HL-60 (cell line): ENCODE data around the gene SOX1.

Source experiments
- DNase-seq, 2 experiments: peaks; one replicate each; pipeline ENCODE4 v3.0.0-alpha.2; 2010 to 2020; ENCODE audit warnings: low read depth in 1 of 2, low spot score in 1 of 2
- H3K27ac ChIP-seq: fragments of 250-450 bp; sonication (Bioruptor Pico); replicated peaks from 2 replicates; pipeline ENCODE4 v1.5.1; 2020; ENCODE audit warnings: mild to moderate bottlenecking, moderate library complexity
- H3K27me3 ChIP-seq: fragments of 250-450 bp; sonication (Bioruptor Pico); 2 replicates; pipeline ENCODE4 v1.5.1; 2021; ENCODE audit warnings: mild to moderate bottlenecking, moderate library complexity; ENCODE audit not compliant: insufficient read depth, poor library complexity, severe bottlenecking
- H3K4me3 ChIP-seq: replicated peaks from 2 replicates; pipeline ENCODE4 v1.5.1; 2011; ENCODE audit warnings: mild to moderate bottlenecking, control low read depth, low read length; ENCODE audit not compliant: insufficient read depth
- CTCF ChIP-seq: IDR thresholded peaks from one replicate; pipeline ENCODE4 v1.5.1; 2011; ENCODE audit warnings: low read length, control low read depth, inconsistent platforms; ENCODE audit not compliant: insufficient read depth
- GABPA ChIP-seq: IDR thresholded peaks from 2 replicates; pipeline ENCODE4 v1.6.1; 2012; ENCODE audit warnings: low read depth
- POLR2AphosphoS5 ChIP-seq: IDR thresholded peaks from 2 replicates; pipeline ENCODE4 v1.6.1; 2012; ENCODE audit warnings: low read depth
- SPI1 ChIP-seq: IDR thresholded peaks from 2 replicates; pipeline ENCODE4 v1.6.1; 2012; ENCODE audit warnings: low read depth, mild to moderate bottlenecking, borderline replicate concordance
- TF ChIP-seq, protein P1 (sequence below): IDR thresholded peaks from 2 replicates; pipeline ENCODE4 v1.6.1; 2012; ENCODE audit warnings: low read depth; ENCODE audit not compliant: insufficient replicate concordance

Gene SOX1

GRCh38 chr13:112028481-112028880, 38.5 kb upstream of the SOX1 start:
- Histone ChIP-seq H3K27ac (no peak overlapping the region), H3K4me3 (no peak overlapping the region), H3K27me3 (no peaks in the 10 kb centered on the region)
- DNase-seq: no peak
- TF ChIP-seq POLR2AphosphoS5 (no peak), CTCF (no peak), SPI1 (no peak), GABPA (no peak)
- TF ChIP-seq, protein P1, sequence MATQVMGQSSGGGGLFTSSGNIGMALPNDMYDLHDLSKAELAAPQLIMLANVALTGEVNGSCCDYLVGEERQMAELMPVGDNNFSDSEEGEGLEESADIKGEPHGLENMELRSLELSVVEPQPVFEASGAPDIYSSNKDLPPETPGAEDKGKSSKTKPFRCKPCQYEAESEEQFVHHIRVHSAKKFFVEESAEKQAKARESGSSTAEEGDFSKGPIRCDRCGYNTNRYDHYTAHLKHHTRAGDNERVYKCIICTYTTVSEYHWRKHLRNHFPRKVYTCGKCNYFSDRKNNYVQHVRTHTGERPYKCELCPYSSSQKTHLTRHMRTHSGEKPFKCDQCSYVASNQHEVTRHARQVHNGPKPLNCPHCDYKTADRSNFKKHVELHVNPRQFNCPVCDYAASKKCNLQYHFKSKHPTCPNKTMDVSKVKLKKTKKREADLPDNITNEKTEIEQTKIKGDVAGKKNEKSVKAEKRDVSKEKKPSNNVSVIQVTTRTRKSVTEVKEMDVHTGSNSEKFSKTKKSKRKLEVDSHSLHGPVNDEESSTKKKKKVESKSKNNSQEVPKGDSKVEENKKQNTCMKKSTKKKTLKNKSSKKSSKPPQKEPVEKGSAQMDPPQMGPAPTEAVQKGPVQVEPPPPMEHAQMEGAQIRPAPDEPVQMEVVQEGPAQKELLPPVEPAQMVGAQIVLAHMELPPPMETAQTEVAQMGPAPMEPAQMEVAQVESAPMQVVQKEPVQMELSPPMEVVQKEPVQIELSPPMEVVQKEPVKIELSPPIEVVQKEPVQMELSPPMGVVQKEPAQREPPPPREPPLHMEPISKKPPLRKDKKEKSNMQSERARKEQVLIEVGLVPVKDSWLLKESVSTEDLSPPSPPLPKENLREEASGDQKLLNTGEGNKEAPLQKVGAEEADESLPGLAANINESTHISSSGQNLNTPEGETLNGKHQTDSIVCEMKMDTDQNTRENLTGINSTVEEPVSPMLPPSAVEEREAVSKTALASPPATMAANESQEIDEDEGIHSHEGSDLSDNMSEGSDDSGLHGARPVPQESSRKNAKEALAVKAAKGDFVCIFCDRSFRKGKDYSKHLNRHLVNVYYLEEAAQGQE: no peak

GRCh38 chr13:112029143-112029542, 37.8 kb upstream of the SOX1 start:
- Histone ChIP-seq H3K4me3 (no peak overlapping the region), H3K27ac (no peak overlapping the region), H3K27me3 (no peaks in the 10 kb centered on the region)
- DNase-seq: no peak
- TF ChIP-seq GABPA (no peak), POLR2AphosphoS5 (no peak), SPI1 (no peak), CTCF (no peak)
- TF ChIP-seq, protein P1: no peak

DNA sequence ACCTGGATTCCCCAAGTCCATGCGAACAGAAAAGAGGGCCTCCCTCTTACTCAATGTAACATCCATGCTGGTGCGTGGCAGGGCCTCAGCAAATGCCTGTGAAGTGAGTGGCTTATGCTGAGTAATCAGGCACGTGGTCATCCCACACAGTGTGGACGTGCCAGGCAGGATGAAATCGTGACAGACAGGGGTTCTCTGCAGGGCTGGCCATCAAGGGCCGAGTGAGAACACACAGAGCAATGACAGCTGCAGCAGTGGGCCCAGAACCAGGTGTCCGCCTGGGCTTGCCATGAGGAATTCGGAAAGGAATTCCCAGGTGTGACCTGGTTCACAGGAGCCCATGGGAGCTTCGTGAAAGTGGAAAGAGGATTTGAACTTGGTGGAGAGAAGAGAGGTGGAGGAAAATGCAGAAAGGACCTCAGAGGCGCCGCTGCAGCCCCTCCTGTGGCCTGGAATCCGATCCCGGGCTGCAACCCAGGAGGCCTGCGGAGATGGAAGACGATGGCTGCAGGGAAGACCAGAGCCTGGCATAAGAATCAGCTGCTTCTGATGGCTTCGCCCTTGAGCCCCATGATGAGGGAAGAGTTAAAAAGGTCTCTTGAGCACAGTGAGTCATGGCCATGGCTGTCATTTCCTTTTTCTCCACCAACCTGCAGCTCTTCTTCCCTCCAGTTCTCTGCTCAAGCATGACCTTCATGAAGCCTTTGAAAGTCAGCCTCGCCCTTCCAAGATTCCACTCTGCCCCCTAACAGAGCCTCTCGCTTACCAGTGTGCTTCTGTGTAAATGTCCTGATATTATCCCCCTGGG, 34.6 kb upstream of the SOX1 start:
- H3K27me3 ChIP-seq: no peaks in the 10 kb centered on the region
- no peak overlapping the region for H3K27ac ChIP-seq
- TF ChIP-seq SPI1 (no peak), CTCF (no peak), GABPA (no peak), POLR2AphosphoS5 (no peak)
- TF ChIP-seq, protein P1: no peak
- DNase-seq: no peak
- no peak overlapping the region for H3K4me3 ChIP-seq
